Frontal cortex (tissue), 4 donors: Measurements from ENCODE around the gene CYTH2. TPM values are rescaled to one million over a fixed set of nuclear protein-coding genes. Genes with fewer than 3 reads are reported as not detected.
"Not testable (repeated sequence)": the region's sequence is repeated elsewhere in the genome, so short reads cannot be mapped to it uniquely, and the experiment has no call there.

Source experiments
- DNase-seq, 2 donors: peaks; one replicate each; pipeline ENCODE4 v3.0.0; 2012; ENCODE audit warnings: low spot score in 2 of 2
- FAIRE-seq: peaks from 2 replicates; lab custom pipeline; 2012; peaks lifted over from hg19 to GRCh38; lab: Jason Lieb, UNC
- total RNA-seq: library from RNA; depleted of rRNA; stranded (reverse); fragments of >200 nt; gene quantifications from one replicate; pipeline ENCODE4 v1.2.3, GENCODE V29; 2014
- donor health status: control.
- donor health status: control.
- donor health status: control.

The CYTH2 gene
- total RNA-seq, 1 donor from 2014 or later, result 78.3 TPM

GRCh38 chr19:48475369-48476068, 6.3 kb downstream of the CYTH2 start:
- FAIRE-seq, result no peak
- DNase-seq, result no peak

- DNase-seq, result no peak
- FAIRE-seq, result no peak
Measured at GRCh38 chr19:48476176-48476575, 7.0 kb downstream of the CYTH2 start.

GRCh38 chr19:48477067-48477685, 8.0 kb downstream of the CYTH2 start:
- DNase-seq, result no peak
- no peak for FAIRE-seq

GRCh38 chr19:48477698-48478338, 8.6 kb downstream of the CYTH2 start:
- FAIRE-seq (no peak), DNase-seq (no peak)

GRCh38 chr19:48478339-48479256, 9.4 kb downstream of the CYTH2 start:
- no peak for DNase-seq
- no peak for FAIRE-seq

- FAIRE-seq (no peak), DNase-seq (no peak)
Measured at GRCh38 chr19:48479686-48480085, 10.5 kb downstream of the CYTH2 start.

- FAIRE-seq (no peak), DNase-seq (peak in 1 of 2 donors; percentile 77)
Measured at GRCh38 chr19:48480183-48480557, 11.0 kb downstream of the CYTH2 start.

GRCh38 chr19:48480558-48481500, 11.7 kb downstream of the CYTH2 start:
- FAIRE-seq (no peak), DNase-seq (peak in 1 of 2 donors; percentile 70)

GRCh38 chr19:48481846-48482639, 12.9 kb downstream of the CYTH2 start:
- FAIRE-seq (no peak), DNase-seq (no peak)

GRCh38 chr19:48483301-48483700, 14.1 kb downstream of the CYTH2 start:
- FAIRE-seq, result no peak
- no peak for DNase-seq

GRCh38 chr19:48484247-48484893, 15.2 kb downstream of the CYTH2 start:
- no peak for FAIRE-seq
- DNase-seq, result no peak

GRCh38 chr19:48484931-48485612, 15.9 kb downstream of the CYTH2 start:
- no peak for DNase-seq
- no peak for FAIRE-seq

- FAIRE-seq, DNase-seq: not testable (repeated sequence)
Measured at GRCh38 chr19:48486706-48487105, 17.5 kb downstream of the CYTH2 start.

- DNase-seq (no peak), FAIRE-seq (no peak)
Measured at GRCh38 chr19:48487544-48487943, 18.4 kb downstream of the CYTH2 start.

- FAIRE-seq (no peak), DNase-seq (no peak)
Measured at GRCh38 chr19:48487948-48488347, 18.8 kb downstream of the CYTH2 start.

- not testable (repeated sequence) for DNase-seq, FAIRE-seq
Measured at GRCh38 chr19:48488478-48488877, 19.3 kb downstream of the CYTH2 start.

GRCh38 chr19:48489608-48490216, 20.5 kb downstream of the CYTH2 start:
- DNase-seq, result peak; percentile 79 to 85

More at GRCh38 chr19:48489608-48490216, 20.5 kb downstream of the CYTH2 start:
- no peak for FAIRE-seq
